Measurements from ENCODE around the gene NECAB3.

The NECAB3 gene

DNA sequence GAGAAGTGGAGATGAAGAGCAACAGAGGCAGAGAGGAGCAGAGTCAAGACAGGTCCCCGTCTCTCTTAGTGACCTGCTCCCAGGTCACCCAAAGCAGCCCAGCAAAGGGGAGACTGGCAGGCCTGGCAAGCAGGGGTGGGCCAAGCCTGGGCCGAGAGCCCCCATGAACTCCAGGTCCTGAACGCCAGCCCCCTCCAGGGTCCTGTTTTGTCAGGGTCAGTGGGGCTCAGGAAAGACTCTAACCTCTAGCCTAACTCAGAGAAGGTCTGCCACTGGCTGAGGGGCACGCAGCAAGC, 1.2 kb downstream of the NECAB3 start:
- no peak for DNase-seq (ENCODE audit: low read depth)
- H3K4me3 ChIP-seq (ENCODE audit: control insufficient read depth, low read depth, low read length), result peak overlapping the region; percentile 76
- TF ChIP-seq, protein P1, sequence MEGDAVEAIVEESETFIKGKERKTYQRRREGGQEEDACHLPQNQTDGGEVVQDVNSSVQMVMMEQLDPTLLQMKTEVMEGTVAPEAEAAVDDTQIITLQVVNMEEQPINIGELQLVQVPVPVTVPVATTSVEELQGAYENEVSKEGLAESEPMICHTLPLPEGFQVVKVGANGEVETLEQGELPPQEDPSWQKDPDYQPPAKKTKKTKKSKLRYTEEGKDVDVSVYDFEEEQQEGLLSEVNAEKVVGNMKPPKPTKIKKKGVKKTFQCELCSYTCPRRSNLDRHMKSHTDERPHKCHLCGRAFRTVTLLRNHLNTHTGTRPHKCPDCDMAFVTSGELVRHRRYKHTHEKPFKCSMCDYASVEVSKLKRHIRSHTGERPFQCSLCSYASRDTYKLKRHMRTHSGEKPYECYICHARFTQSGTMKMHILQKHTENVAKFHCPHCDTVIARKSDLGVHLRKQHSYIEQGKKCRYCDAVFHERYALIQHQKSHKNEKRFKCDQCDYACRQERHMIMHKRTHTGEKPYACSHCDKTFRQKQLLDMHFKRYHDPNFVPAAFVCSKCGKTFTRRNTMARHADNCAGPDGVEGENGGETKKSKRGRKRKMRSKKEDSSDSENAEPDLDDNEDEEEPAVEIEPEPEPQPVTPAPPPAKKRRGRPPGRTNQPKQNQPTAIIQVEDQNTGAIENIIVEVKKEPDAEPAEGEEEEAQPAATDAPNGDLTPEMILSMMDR (IDR thresholded peaks at IDR 0.05; ENCODE audit: control insufficient read depth, insufficient read depth, low read depth, low read length, missing control alignments), result no peak

DNA sequence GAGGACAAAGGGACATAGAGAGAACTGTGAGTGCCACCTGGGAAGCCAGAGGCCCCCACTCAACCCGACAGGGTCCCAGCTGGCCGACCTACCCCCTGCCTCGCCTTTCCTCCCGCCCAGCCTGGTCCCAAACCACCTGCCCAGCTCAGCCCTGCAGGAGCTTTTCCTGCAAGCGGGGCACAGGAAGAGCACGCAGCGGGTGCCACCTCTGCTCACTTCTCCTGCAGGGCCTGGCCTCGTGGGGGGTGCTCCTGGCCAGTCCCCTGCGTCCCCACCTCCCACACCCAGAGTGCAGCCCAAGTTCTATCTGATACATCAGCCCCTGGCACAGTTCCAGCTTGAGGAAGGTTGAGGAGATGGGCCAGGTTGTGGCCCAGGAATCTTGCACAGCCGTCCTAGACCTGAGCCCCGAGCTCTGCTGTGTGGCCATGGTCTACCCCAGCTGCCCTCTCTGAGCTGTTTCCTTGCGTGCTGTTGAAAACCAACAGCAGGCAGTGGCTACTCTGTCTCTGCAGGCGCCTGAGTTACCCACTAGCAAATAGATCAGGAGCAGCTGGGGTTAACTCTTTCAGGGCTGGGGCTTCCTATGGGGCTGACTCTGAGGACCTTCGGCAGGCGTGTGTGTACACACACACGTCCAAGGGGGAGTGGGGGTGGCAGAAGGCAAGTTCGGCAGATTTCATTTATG, 1.7 kb downstream of the NECAB3 start:
- DNase-seq (ENCODE audit: low read depth), result no peak

DNA sequence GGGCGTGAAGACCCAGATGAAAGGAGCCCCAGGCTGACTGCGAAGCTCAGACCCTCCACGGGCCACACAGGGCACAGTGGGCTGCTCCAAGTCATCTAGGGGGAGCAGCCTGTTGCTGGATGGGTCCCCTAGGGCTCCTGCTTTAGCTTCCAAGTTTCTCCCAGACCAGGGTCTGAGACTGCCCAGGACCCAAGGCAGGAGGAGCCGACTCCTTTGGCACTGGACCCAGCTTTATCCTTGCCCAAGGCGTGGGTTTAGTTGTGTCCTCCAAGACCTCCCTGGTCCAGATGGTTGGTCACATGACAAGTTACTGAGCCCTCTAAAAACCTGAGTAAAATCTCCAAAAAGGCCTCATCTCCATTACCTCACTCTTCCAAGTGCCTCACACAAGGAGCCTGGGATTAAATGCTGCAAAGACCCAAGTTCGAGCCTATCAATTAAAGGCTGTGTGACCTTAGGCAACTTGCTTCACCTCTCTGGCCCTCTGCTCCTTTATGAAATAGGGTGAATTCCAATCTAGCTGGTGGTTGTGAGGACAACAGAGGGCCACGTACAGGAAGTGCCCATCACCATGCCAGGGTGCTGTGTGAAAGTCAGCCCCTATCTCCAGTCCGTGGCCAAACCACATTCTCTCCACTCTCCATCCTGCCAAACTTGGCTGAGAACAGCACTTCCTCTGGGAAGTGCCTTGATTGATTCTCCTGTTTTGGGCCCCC, 2.5 kb downstream of the NECAB3 start:
- TF ChIP-seq, protein P1 (IDR thresholded peaks at IDR 0.05; ENCODE audit: control insufficient read depth, insufficient read depth, low read depth, low read length, missing control alignments), result no peak
- no peak for DNase-seq (ENCODE audit: low read depth)
- H3K4me3 ChIP-seq (ENCODE audit: control insufficient read depth, low read depth, low read length), result no peak overlapping the region

More for the DNA sequence above, 1.7 kb downstream of the NECAB3 start:
- peak overlapping the region; percentile 76 for H3K4me3 ChIP-seq (ENCODE audit: control insufficient read depth, low read depth, low read length)
- TF ChIP-seq, protein P1 (IDR thresholded peaks at IDR 0.05; ENCODE audit: control insufficient read depth, insufficient read depth, low read depth, low read length, missing control alignments), result no peak

DNA sequence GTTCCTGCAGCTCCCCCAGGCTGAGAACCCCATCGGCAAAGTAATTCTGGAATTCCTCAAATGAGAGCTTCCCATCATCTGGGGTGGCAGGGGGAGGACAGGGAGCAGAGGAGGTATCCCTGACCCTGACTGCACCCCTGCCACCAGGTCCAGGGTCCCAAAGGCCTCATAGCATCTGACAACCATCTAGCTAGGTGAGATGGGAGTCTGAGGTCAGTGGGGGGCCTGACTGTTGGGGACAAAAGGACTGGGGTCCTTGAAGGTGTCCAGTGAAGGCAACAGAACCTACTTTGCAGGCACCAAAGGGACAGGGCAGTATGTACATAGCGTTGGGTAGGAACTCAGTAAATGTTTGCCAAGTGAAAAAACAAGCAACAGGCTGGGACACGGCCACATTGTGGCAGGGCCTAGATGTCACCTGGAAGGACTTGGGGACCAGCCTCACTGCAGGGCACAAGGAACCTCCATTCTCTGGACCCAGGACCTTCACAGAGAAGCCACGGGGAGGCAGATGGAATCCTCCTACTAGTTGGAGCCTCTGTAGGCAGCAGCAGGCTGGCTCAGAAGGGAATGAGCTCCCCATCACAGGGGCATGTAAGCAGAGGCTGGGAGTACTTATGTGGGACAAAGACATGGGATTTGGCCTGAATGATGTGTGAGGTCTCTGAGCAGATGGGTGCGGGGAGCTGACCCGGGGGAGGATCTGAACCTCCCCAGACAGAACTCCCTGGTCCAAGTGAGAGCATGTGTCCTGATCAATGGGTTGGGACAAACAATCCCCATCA, 3.3 kb downstream of the NECAB3 start:
- no peak overlapping the region for H3K4me3 ChIP-seq (ENCODE audit: control insufficient read depth, low read depth, low read length)
- TF ChIP-seq, protein P1 (IDR thresholded peaks at IDR 0.05; ENCODE audit: control insufficient read depth, insufficient read depth, low read depth, low read length, missing control alignments), result no peak
- no peak for DNase-seq (ENCODE audit: low read depth)

DNA sequence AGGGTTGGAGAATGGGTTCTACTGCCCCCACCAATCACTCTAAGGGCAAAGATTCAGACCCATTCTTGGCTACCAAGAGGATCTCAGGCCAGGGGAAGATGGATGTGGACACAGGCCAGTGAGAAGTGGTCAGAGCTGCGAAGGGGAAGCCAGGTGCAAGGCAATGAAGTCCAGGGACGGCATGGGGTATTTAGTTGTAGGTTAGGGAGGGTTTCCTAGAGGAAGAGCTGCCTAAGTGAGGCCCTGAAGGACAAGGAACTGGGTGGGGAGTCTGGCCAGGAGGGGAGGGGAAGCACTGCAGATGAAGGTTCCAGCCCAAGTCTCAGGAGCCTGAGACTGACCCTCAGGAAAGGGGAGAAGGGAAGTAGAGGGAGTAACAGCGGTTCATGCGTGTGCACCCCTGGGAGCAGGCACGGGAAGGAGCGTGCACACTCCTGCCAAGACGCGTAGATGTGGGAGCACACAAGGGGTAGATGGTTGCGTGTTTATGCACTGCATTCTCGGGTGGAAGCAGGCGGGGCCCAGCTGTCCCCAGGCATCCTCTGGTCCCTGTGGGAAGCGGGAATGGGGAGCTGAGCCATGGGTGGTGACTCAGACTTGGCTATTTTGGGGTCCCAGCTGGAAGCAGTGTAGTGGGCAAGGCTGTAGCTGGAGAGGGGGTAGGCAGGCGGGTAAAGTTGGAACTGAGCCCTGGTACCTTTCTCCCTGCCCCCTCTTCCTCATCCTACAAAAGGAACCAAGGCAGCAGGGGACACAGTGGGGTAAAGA, 4.2 kb downstream of the NECAB3 start:
- DNase-seq (ENCODE audit: low read depth), result no peak
- TF ChIP-seq, protein P1 (IDR thresholded peaks at IDR 0.05; ENCODE audit: control insufficient read depth, insufficient read depth, low read depth, low read length, missing control alignments), result no peak
- H3K4me3 ChIP-seq (ENCODE audit: control insufficient read depth, low read depth, low read length), result no peak overlapping the region

DNA sequence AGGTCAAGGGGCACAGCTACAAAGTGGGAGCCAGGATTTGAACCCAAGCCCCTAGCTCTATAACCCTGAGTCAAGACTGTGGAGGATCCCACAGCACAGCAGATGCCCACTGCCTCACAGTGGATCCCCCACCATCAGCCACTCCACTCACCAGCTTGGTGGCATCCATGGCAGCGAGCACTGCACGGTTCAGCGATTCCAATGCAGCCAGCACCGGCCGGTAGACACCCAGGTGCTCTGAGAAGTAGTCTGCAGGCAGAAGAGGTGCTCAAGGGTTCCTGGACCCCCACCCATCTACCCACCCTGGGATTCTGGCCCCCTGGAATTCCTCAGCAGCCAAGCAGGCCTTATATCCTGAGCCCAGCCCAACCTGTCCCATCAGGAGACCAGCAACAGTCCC, 5.0 kb downstream of the NECAB3 start:
- no peak overlapping the region for H3K4me3 ChIP-seq (ENCODE audit: control insufficient read depth, low read depth, low read length)
- DNase-seq (ENCODE audit: low read depth), result no peak
- TF ChIP-seq, protein P1 (IDR thresholded peaks at IDR 0.05; ENCODE audit: control insufficient read depth, insufficient read depth, low read depth, low read length, missing control alignments), result no peak
